DOHH2 (cell line): ENCODE data around the gene CYTL1.

Experiments used
- EZH2phosphoT487 ChIP-seq: fragments of 200-600 bp; sonication (generic); IDR thresholded peaks from 2 replicates; pipeline ENCODE4 v1.6.1; 2017; ENCODE audit warnings: borderline replicate concordance, mild to moderate bottlenecking, antibody characterized with exemption, low read length, moderate library complexity, mixed read lengths
- TF ChIP-seq, protein P1 (sequence below): fragments of 200-600 bp; sonication (generic); IDR thresholded peaks from one replicate; pipeline ENCODE4 v1.5.1; 2014; ENCODE audit warnings: antibody characterized with exemption, mild to moderate bottlenecking, low read depth, low read length; ENCODE audit not compliant: poor library complexity, severe bottlenecking

- TF ChIP-seq, protein P1, sequence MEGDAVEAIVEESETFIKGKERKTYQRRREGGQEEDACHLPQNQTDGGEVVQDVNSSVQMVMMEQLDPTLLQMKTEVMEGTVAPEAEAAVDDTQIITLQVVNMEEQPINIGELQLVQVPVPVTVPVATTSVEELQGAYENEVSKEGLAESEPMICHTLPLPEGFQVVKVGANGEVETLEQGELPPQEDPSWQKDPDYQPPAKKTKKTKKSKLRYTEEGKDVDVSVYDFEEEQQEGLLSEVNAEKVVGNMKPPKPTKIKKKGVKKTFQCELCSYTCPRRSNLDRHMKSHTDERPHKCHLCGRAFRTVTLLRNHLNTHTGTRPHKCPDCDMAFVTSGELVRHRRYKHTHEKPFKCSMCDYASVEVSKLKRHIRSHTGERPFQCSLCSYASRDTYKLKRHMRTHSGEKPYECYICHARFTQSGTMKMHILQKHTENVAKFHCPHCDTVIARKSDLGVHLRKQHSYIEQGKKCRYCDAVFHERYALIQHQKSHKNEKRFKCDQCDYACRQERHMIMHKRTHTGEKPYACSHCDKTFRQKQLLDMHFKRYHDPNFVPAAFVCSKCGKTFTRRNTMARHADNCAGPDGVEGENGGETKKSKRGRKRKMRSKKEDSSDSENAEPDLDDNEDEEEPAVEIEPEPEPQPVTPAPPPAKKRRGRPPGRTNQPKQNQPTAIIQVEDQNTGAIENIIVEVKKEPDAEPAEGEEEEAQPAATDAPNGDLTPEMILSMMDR = no peak
- no peak for TF ChIP-seq EZH2phosphoT487
Observed at GRCh38 chr4:5051278-5052203, 32.3 kb upstream of the CYTL1 start, which contains the start of gene STK32B.
